Transverse colon (tissue), 3 donors: ENCODE measurements around the gene MPP2.

ENCODE experiments used
- CTCF ChIP-seq, 5 experiments: fragments of 200-600 bp in 3 of 5; fragments of 450-650 bp in 2 of 5; sonication (generic) in 3 of 5; IDR thresholded peaks; 1 replicate in 2 of 5; 2 replicates in 3 of 5; pipeline ENCODE4 v1.5.1; 2016 to 2017; ENCODE audit warnings: antibody characterized with exemption in 5 of 5, inconsistent platforms in 3 of 5, mild to moderate bottlenecking in 2 of 5, moderate library complexity in 1 of 5
- POLR2A ChIP-seq: fragments of 450-650 bp; IDR thresholded peaks from one replicate; pipeline ENCODE4 v1.6.1; 2016; ENCODE audit warnings: antibody characterized with exemption, mild to moderate bottlenecking, moderate library complexity

- TF ChIP-seq POLR2A (no peak), CTCF (IDR thresholded peaks at IDR 0.05) (no peak)
Measured at GRCh38 chr17:43830510-43831140, 76.7 kb downstream of the MPP2 start.
